GM23248 (cell line): Measurements from ENCODE around the gene HMGXB3. TPM values are rescaled to one million over a fixed set of nuclear protein-coding genes. Genes with fewer than 3 reads are reported as not detected.

ENCODE experiments used
- DNase-seq: peaks from one replicate; pipeline ENCODE4 v3.0.0-alpha.2; 2015
- H2AFZ ChIP-seq: fragments of 200-600 bp; sonication (generic); 2 replicates; pipeline ENCODE4 v1.6.1; 2016; ENCODE audit warnings: antibody characterized with exemption
- H3F3A ChIP-seq: fragments of 200-600 bp; sonication (generic); 2 replicates; pipeline ENCODE4 v1.6.1; 2016; ENCODE audit warnings: mild to moderate bottlenecking, antibody characterized with exemption, mixed run types; ENCODE audit not compliant: insufficient read depth
- H3K27ac ChIP-seq: fragments of 200-600 bp; sonication (generic); 2 replicates; pipeline ENCODE4 v1.5.1; 2016; ENCODE audit warnings: mild to moderate bottlenecking
- H3K27me3 ChIP-seq: fragments of 200-600 bp; sonication (generic); replicated peaks from 2 replicates; pipeline ENCODE4 v1.6.1; 2016; ENCODE audit warnings: mild to moderate bottlenecking; ENCODE audit not compliant: insufficient read depth
- H3K36me3 ChIP-seq: fragments of 200-600 bp; sonication (generic); 2 replicates; pipeline ENCODE4 v1.6.1; 2016; ENCODE audit warnings: low read depth, mild to moderate bottlenecking
- H3K4me1 ChIP-seq: fragments of 200-600 bp; sonication (generic); 2 replicates; pipeline ENCODE4 v1.6.1; 2016; ENCODE audit warnings: mild to moderate bottlenecking; ENCODE audit not compliant: insufficient read depth
- H3K4me2 ChIP-seq: fragments of 200-600 bp; sonication (generic); one replicate; pipeline ENCODE4 v1.6.1; 2016; ENCODE audit warnings: mild to moderate bottlenecking; ENCODE audit not compliant: unreplicated experiment
- H3K4me3 ChIP-seq: fragments of 200-600 bp; sonication (generic); 2 replicates; pipeline ENCODE4 v1.5.1; 2016; ENCODE audit warnings: mild to moderate bottlenecking
- H3K79me2 ChIP-seq: fragments of 200-600 bp; sonication (generic); 2 replicates; pipeline ENCODE4 v1.6.1; 2016; ENCODE audit warnings: mild to moderate bottlenecking; ENCODE audit not compliant: insufficient read depth
- H3K9ac ChIP-seq: fragments of 200-600 bp; sonication (generic); 2 replicates; pipeline ENCODE4 v1.6.1; 2016; ENCODE audit warnings: mild to moderate bottlenecking
- H3K9me2 ChIP-seq: fragments of 200-600 bp; sonication (generic); 2 replicates; pipeline ENCODE4 v1.6.1; 2016; ENCODE audit warnings: mixed run types, mild to moderate bottlenecking, moderate library complexity; ENCODE audit not compliant: insufficient read depth
- H3K9me3 ChIP-seq: fragments of 200-600 bp; sonication (generic); one replicate; pipeline ENCODE4 v1.6.1; 2017; ENCODE audit warnings: low read depth
- H4K20me1 ChIP-seq: fragments of 200-600 bp; sonication (generic); 2 replicates; pipeline ENCODE4 v1.6.0; 2016; ENCODE audit not compliant: insufficient read depth
- EZH2 ChIP-seq: fragments of 200-600 bp; sonication (generic); IDR thresholded peaks from 2 replicates; pipeline ENCODE4 v1.6.1; 2018; ENCODE audit warnings: antibody characterized with exemption, mild to moderate bottlenecking; ENCODE audit not compliant: insufficient read depth, poor library complexity, severe bottlenecking
- EZH2phosphoT487 ChIP-seq: fragments of 200-600 bp; sonication (generic); IDR thresholded peaks from 2 replicates; pipeline ENCODE4 v1.6.1; 2018; ENCODE audit warnings: antibody characterized with exemption, moderate library complexity, mild to moderate bottlenecking, low read depth; ENCODE audit not compliant: insufficient read depth
- WGBS, 2 experiments: methylation state at CpG; one replicate each; pipeline ENCODE4 v1.1.6; 2015 to 2017; ENCODE audit warnings: low lambda C conversion rate in 2 of 2, low coverage in 1 of 2; ENCODE audit errors: missing lambda C conversion rate in 2 of 2; 5-methylcytosine and 5-hydroxymethylcytosine counted together
- in situ Hi-C: fragments of 300-500 bp; cut with MboI; formaldehyde crosslinking; loops from 2 replicates; pipeline ENCODE4 v1.15.0; 2020
- polyA plus RNA-seq: library from polyadenylated mRNA; unstranded; fragments of >200 nt; fragmentation: Nextera tagmentation; extraction: Ambion mirVana; gene quantifications from 2 replicates; pipeline ENCODE4 v1.2.1, GENCODE V29; 2016
- total RNA-seq: library from RNA; depleted of rRNA; stranded (reverse); fragments of >200 nt; shearing (Covaris generic); gene quantifications from 2 replicates; pipeline ENCODE4 v1.2.3, GENCODE V29; 2014

The HMGXB3 gene
- total and polyA plus RNA-seq, 2 experiments from 2014 or later, result 13.6 to 46.5 TPM

DNA sequence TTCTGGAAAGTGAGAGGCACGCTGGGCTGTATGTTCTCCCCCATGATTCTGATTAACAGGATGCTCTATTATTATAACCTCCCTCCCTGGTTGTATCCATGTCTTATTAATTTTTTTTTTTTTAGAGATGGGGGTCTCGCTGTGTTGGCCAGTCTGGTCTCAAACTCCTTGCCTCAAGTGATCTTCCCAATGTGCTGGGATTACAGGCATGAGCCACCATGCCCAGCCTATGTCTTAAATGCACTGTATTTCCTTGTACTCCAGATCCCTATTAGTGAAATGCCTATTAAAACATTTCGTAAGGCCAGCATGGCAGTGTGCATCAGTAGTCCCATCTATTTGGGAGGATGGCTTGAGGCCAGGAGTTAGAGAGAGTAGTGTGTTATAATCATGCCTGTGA is 7.1 kb upstream of the HMGXB3 start:
- Histone ChIP-seq H3K27ac (no peak overlapping the region), H4K20me1 (no peaks in the 10 kb centered on the region), H3K9ac (no peak overlapping the region), H3K79me2 (0 out of 2 replicates have a peak, but pooled peaks cover 2% of the 10 kb centered on the region), H3K9me3 (no peaks in the 10 kb centered on the region), H3K36me3 (no peaks in the 10 kb centered on the region), H3K4me2 (no peak overlapping the region), H3K27me3 (no peaks in the 10 kb centered on the region), H3K4me1 (peaks cover 10% of the 10 kb centered on the region), H3K4me3 (no peak overlapping the region), H3F3A (peaks cover 17% of the 10 kb centered on the region; the same call in 1 of the 2 replicates), H2AFZ (no peak overlapping the region), H3K9me2 (no peaks in the 10 kb centered on the region)
- DNase-seq, result no peak
- TF ChIP-seq EZH2, result no peak
- 96 to 98% methylated on average over 3 of the region's 3 CpGs for WGBS, 2 experiments
- in situ Hi-C loops, result no loop called here

DNA sequence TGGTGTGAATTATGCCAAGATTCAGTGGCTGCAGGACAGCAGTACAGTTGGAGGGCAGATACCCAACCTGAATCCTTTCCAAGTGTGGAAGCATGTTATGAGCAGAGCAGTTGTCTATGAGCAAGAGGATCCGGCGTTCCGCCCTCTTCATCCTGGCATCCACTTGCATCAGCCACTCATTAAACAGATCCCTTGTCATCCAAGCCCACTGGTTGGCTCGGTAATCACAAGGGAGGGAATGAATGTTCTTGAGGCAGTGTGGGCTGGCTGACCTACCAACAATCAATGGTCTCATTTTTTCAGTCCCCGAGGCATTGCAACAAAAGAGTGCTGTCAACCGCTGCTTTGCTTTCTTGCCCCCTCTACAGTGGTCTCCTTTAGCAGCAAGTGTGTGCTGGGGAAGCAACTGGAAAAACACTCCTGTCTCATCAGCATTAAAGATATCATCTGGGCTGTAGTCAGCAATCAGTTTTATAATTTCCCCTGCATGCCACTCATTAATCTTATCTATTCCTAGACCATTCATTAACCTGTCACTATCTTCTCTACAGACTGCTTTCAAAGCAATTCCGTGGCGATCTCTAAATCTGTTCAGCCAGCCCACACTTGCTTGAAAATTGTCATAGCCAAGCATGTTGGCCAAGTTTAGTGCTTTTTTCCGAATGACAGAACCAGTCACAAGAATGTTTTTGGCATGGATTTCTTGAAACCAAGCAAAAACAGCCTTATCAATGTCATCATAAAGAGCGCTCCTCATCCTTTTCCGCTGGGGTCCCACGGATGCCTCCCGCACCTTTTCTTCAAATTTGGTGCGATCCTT is 4.9 kb upstream of the HMGXB3 start:
- H3K4me3 ChIP-seq, result no peak overlapping the region
- DNase-seq, result peak; percentile 19
- H3F3A ChIP-seq, result peaks cover 27% of the 10 kb centered on the region
- no peaks in the 10 kb centered on the region for H3K9me3 ChIP-seq
- H2AFZ ChIP-seq, result no peak overlapping the region
- H3K27ac ChIP-seq, result no peak overlapping the region
- no peak overlapping the region for H3K4me2 ChIP-seq
- in situ Hi-C loops, result no loop called here
- peaks cover 17% of the 10 kb centered on the region for H3K79me2 ChIP-seq
- no peak for TF ChIP-seq EZH2
- TF ChIP-seq EZH2phosphoT487, result no peak
- H4K20me1 ChIP-seq, result no peaks in the 10 kb centered on the region
- 82 to 85% methylated on average over 14 of the region's 14 CpGs for WGBS, 2 experiments
- H3K4me1 ChIP-seq, result peaks cover 17% of the 10 kb centered on the region
- H3K9ac ChIP-seq, result no peak overlapping the region
- H3K9me2 ChIP-seq, result no peaks in the 10 kb centered on the region
- no peaks in the 10 kb centered on the region for H3K36me3 ChIP-seq
- H3K27me3 ChIP-seq, result no peaks in the 10 kb centered on the region

DNA sequence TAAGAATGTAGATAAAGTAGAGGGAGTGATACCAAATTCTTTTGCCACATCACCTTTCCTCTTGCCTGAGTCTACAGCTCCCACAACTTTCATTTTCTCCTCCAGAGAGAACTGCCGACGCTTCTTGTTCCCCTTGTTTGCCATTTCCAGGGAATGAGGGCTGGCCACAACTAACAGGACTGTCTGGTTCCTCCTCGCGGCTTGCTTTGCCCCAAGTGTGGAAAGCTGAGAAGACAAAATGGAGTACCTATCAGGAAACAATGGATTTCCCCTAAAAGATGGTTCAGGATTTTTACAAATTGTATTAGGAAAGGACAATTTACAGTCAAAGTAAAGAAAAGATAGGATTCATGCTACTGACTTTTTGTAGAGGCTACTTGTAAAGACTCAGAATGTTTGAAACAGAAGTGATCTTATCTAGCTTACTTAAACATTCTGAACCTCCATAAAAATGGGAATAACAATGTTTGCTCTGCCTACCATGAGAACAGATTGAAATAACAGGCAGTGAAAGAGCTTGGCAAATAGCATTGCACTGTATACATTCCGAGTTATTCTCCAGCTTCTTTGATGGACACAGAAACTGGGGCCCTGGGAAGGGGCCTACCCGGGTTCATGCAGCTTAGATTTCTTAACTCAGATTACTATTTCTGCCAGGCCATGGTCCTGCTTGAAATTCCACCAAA is 4.2 kb upstream of the HMGXB3 start:
- Histone ChIP-seq H3K9me2 (no peaks in the 10 kb centered on the region), H3K79me2 (peaks cover 24% of the 10 kb centered on the region), H3K4me1 (peaks cover 17% of the 10 kb centered on the region), H3K9ac (no peak overlapping the region), H3K4me2 (no peak overlapping the region), H3K27ac (no peak overlapping the region), H3K27me3 (no peaks in the 10 kb centered on the region), H3F3A (peaks cover 29% of the 10 kb centered on the region), H3K9me3 (no peaks in the 10 kb centered on the region), H3K4me3 (no peak overlapping the region), H2AFZ (no peak overlapping the region), H4K20me1 (no peaks in the 10 kb centered on the region), H3K36me3 (no peaks in the 10 kb centered on the region)
- TF ChIP-seq EZH2, result no peak
- no peak for TF ChIP-seq EZH2phosphoT487
- DNase-seq, result no peak
- WGBS, 2 experiments, result 96 to 100% methylated on average over 6 of the region's 6 CpGs
- in situ Hi-C loops, result no loop called here

GRCh38 chr5:149998281-149998680 is 2.3 kb upstream of the HMGXB3 start:
- no peak overlapping the region for H3K4me2 ChIP-seq
- peaks cover 37% of the 10 kb centered on the region for H3F3A ChIP-seq
- no peaks in the 10 kb centered on the region for H4K20me1 ChIP-seq
- no peaks in the 10 kb centered on the region for H3K27me3 ChIP-seq
- no peak overlapping the region for H2AFZ ChIP-seq
- peaks cover 43% of the 10 kb centered on the region for H3K79me2 ChIP-seq
- TF ChIP-seq EZH2, result no peak
- TF ChIP-seq EZH2phosphoT487, result no peak
- no peak for DNase-seq
- in situ Hi-C loops, result no loop called here
- H3K4me1 ChIP-seq, result peaks cover 32% of the 10 kb centered on the region
- no peak overlapping the region for H3K4me3 ChIP-seq
- 98 to 99% methylated on average over 3 of the region's 3 CpGs for WGBS, 2 experiments
- no peaks in the 10 kb centered on the region for H3K9me3 ChIP-seq
- no peaks in the 10 kb centered on the region for H3K9me2 ChIP-seq
- no peak overlapping the region for H3K27ac ChIP-seq
- H3K9ac ChIP-seq, result no peak overlapping the region
- no peaks in the 10 kb centered on the region for H3K36me3 ChIP-seq
